Stimulated activated CD4-positive, alpha-beta T cell treated with anti-CD3 and anti-CD28 coated beads, TNF-alpha, amount 100 ng/mL, for 1 hour (primary cell): ENCODE measurements around the gene GCAT.
"Not testable (repeated sequence)": the region's sequence is repeated elsewhere in the genome, so short reads cannot be mapped to it uniquely, and the experiment has no call there.

Experiments
- DNase-seq, 3 donors: peaks; one replicate each; pipeline ENCODE4 v3.0.0-alpha.2; 2020; ENCODE audit warnings: low read depth in 3 of 3, low spot score in 1 of 3

The GCAT gene

GRCh38 chr22:37782340-37783168, 25.2 kb upstream of the GCAT start:
- DNase-seq = no peak

- DNase-seq = no peak
These were observed 22.8 kb upstream of the GCAT start for GRCh38 chr22:37784829-37785495.

GRCh38 chr22:37790234-37790633, 17.5 kb upstream of the GCAT start:
- no peak for DNase-seq

GRCh38 chr22:37792494-37792893, 15.2 kb upstream of the GCAT start:
- no peak for DNase-seq

- DNase-seq = no peak
These were observed 13.4 kb upstream of the GCAT start for GRCh38 chr22:37794376-37794775.

GRCh38 chr22:37796079-37796478, 11.7 kb upstream of the GCAT start:
- DNase-seq = no peak

GRCh38 chr22:37797259-37797658, 10.5 kb upstream of the GCAT start:
- DNase-seq = not testable (repeated sequence)

GRCh38 chr22:37797874-37798500, 9.7 kb upstream of the GCAT start:
- DNase-seq = no peak

- not testable (repeated sequence) for DNase-seq
These were observed 7.8 kb upstream of the GCAT start for GRCh38 chr22:37799979-37800378.

- DNase-seq = no peak
These were observed 5.8 kb upstream of the GCAT start for GRCh38 chr22:37801946-37802309.

GRCh38 chr22:37802310-37803194, 5.2 kb upstream of the GCAT start:
- DNase-seq = no peak

- DNase-seq = no peak
These were observed 4.5 kb upstream of the GCAT start for GRCh38 chr22:37803195-37803638.

- no peak for DNase-seq
These were observed 3.9 kb upstream of the GCAT start for GRCh38 chr22:37803639-37804351.

- no peak for DNase-seq
These were observed 3.3 kb upstream of the GCAT start for GRCh38 chr22:37804352-37804880.

GRCh38 chr22:37804881-37805809, 2.6 kb upstream of the GCAT start:
- DNase-seq = peak; percentile 19 to 68 (median 24)

GRCh38 chr22:37805810-37806277, 1.9 kb upstream of the GCAT start:
- DNase-seq = no peak

- DNase-seq = no peak
These were observed 1.1 kb upstream of the GCAT start for GRCh38 chr22:37806409-37807333.

- no peak for DNase-seq
These were observed 542 bp downstream of the GCAT start for GRCh38 chr22:37808294-37808657.
